NB4 (cell line): Measurements from ENCODE around the gene ARHGEF18.
A peak's percentile ranks its signal among the peaks of the same experiment; 100 is the strongest.
"Not testable (repeated sequence)": the region's sequence is repeated elsewhere in the genome, so short reads cannot be mapped to it uniquely, and the experiment has no call there.

ENCODE experiments used
- DNase-seq: peaks from one replicate; pipeline ENCODE4 v3.0.0; 2010; ENCODE audit warnings: low read depth
- H3K4me3 ChIP-seq: one replicate; pipeline ENCODE4 v1.5.1; 2011; ENCODE audit warnings: mild to moderate bottlenecking, low read depth, low read length, moderate library complexity
- CTCF ChIP-seq: IDR thresholded peaks from one replicate; pipeline ENCODE4 v1.5.1; 2012; ENCODE audit warnings: low read depth, low read length
- MYC ChIP-seq: IDR thresholded peaks from 2 replicates; pipeline ENCODE4 v1.6.1; 2011; ENCODE audit warnings: low read depth, low read length
- POLR2A ChIP-seq: IDR thresholded peaks from 2 replicates; pipeline ENCODE4 v1.6.1; 2011; ENCODE audit warnings: mild to moderate bottlenecking; ENCODE audit not compliant: insufficient read length; ENCODE audit errors: extremely low read depth
- TF ChIP-seq, protein P1 (sequence below): IDR thresholded peaks from 2 replicates; pipeline ENCODE4 v1.6.1; 2011; ENCODE audit warnings: low read depth, low read length

ARHGEF18 gene

DNA sequence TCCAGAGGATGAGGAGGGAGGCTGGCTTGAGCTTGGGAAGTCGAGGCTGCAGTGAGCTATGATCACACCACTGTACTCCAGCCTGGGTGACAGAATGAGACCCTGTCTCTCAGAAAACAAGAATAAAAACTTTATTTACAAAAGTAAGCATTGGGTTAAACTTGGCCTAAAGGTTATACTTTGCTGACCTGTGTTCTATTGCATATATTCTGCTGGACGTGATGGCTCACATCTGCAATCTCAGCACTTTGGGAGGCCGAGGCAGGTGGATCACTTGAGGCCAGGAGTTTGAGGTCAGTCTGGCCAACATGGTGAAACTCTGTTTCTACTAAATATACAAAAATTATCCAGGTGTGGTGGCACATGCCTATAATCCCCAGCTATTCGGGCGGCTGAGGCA lies 6.6 kb upstream of the ARHGEF18 start:
- no peak overlapping the region for H3K4me3 ChIP-seq
- no peak for DNase-seq
- TF ChIP-seq MYC (no peak), POLR2A (no peak), CTCF (no peak)
- TF ChIP-seq, protein P1, sequence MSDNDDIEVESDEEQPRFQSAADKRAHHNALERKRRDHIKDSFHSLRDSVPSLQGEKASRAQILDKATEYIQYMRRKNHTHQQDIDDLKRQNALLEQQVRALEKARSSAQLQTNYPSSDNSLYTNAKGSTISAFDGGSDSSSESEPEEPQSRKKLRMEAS = no peak

- TF ChIP-seq, protein P1 = peak; percentile 23; the same call in 1 of the 2 replicates
- TF ChIP-seq CTCF = no peak
- DNase-seq = peak; percentile 32
- no peak overlapping the region for H3K4me3 ChIP-seq
These were observed 2.2 kb upstream of the ARHGEF18 start for GRCh38 chr19:7346488-7346971.

GRCh38 chr19:7346997-7347396 lies 1.7 kb upstream of the ARHGEF18 start:
- not testable (repeated sequence) for H3K4me3 ChIP-seq, DNase-seq

- peak overlapping the region; percentile 96 for H3K4me3 ChIP-seq
- TF ChIP-seq MYC (no peak), POLR2A (no peak), CTCF (no peak)
- TF ChIP-seq, protein P1 = no peak
- no peak for DNase-seq
These were observed 474 bp downstream of the ARHGEF18 start for GRCh38 chr19:7349231-7349591.

- peak overlapping the region; percentile 96 for H3K4me3 ChIP-seq
- TF ChIP-seq MYC = peak; percentile 65; the same call in 1 of the 2 replicates
- TF ChIP-seq POLR2A = peak; percentile 65
- TF ChIP-seq, protein P1 = peak; percentile 21; the same call in 1 of the 2 replicates
- no peak for TF ChIP-seq CTCF
- DNase-seq = peak; percentile 96
These were observed 1.4 kb downstream of the ARHGEF18 start for GRCh38 chr19:7349961-7350711.

DNA sequence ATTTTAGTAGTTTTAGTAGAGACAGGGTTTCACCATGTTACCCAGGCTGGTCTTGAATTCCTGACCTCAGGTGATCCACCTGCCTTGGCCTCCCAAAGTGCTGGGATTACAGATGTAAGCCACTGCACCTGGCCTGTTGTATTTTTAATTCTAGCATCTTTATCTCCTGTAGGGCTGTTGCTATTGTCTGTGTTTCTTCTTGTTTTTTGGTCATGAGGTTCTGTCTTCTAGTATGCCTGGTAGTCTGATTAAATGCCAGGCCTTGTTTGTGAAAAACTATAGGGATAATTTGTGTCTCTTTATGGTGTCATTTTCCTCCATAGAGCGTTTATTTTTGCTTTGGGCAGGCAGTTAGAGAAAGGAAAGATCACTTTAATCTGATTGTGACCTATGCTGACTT lies 3.1 kb downstream of the ARHGEF18 start:
- H3K4me3 ChIP-seq = no peak overlapping the region
- no peak for DNase-seq
- TF ChIP-seq, protein P1 = no peak
- TF ChIP-seq CTCF (no peak), POLR2A (no peak), MYC (no peak)
